B cell (primary cell): Measurements from ENCODE around the gene TCN1. TPM values are rescaled to one million over a fixed set of nuclear protein-coding genes. Genes with fewer than 3 reads are reported as not detected.

Experiments
- ATAC-seq: fragments of 200-7000 bp; cut with Tn5 transposase; one replicate; pipeline ENCODE4 v1.10.0; 2021; ENCODE audit warnings: low read depth, mild to moderate bottlenecking, moderate number of reproducible peaks, moderate library complexity
- CTCF ChIA-PET: fragments of 350-600 bp; sonication (Branson Sonifier 250); formaldehyde crosslinking; loops from one replicate; lab custom pipeline; 2021; ENCODE audit warnings: antibody characterized with exemption, inconsistent platforms; lab: Charles Lee
- POLR2A ChIA-PET: fragments of 350-600 bp; sonication (Branson Sonifier 250); formaldehyde crosslinking; loops from one replicate; lab custom pipeline; 2021; ENCODE audit warnings: antibody characterized with exemption; lab: Charles Lee
- DNase-seq: peaks from one replicate; pipeline ENCODE4 v3.0.0; 2013
- H2AFZ ChIP-seq: 2 replicates; pipeline ENCODE4 v1.6.1; 2012; ENCODE audit warnings: mild to moderate bottlenecking, low read depth, low read length; ENCODE audit not compliant: insufficient read depth, poor library complexity, severe bottlenecking
- H3K27ac ChIP-seq, 2 donors: 1 replicate in 1 of 2; 2 replicates in 1 of 2; pipeline ENCODE4 v1.5.1; 2012 to 2013; ENCODE audit warnings: low read length in 2 of 2, mild to moderate bottlenecking in 2 of 2, moderate library complexity in 1 of 2
- H3K27me3 ChIP-seq, 4 experiments: fragments of 200-600 bp in 1 of 4; sonication (generic) in 1 of 4; replicated peaks in 1 of 4; 1 replicate in 2 of 4; 2 replicates in 2 of 4; pipeline versions ENCODE4 v1.6.1 to v1.7.0; 2013 to 2016; ENCODE audit warnings: low read length in 3 of 4, mild to moderate bottlenecking in 2 of 4, mixed read lengths in 1 of 4, moderate library complexity in 1 of 4; ENCODE audit not compliant: insufficient read depth in 4 of 4, control insufficient read depth in 3 of 4; ENCODE audit errors: control extremely low read depth in 1 of 4
- H3K36me3 ChIP-seq, 2 experiments: replicated peaks in 1 of 2; 1 replicate in 1 of 2; 2 replicates in 1 of 2; pipeline versions ENCODE4 v1.6.1 to v1.7.1; 2013; ENCODE audit warnings: low read length in 1 of 2; ENCODE audit not compliant: insufficient read depth in 2 of 2, control insufficient read depth in 1 of 2; ENCODE audit errors: control extremely low read depth in 1 of 2, extremely low read depth in 1 of 2
- H3K4me1 ChIP-seq, 2 donors: fragments of 200-600 bp in 1 of 2; sonication (generic) in 1 of 2; 1 replicate in 1 of 2; 2 replicates in 1 of 2; pipeline versions ENCODE4 v1.5.1 to v1.6.1; 2013 to 2017; ENCODE audit warnings: low read length in 2 of 2; ENCODE audit not compliant: control insufficient read depth in 2 of 2, insufficient read depth in 2 of 2
- H3K4me2 ChIP-seq: replicated peaks from 2 replicates; pipeline ENCODE3; 2012; ENCODE audit warnings: mild to moderate bottlenecking, low read depth, low read length; ENCODE audit not compliant: poor library complexity, severe bottlenecking
- H3K4me3 ChIP-seq, 5 experiments: fragments of 200-600 bp in 1 of 5; sonication (generic) in 1 of 5; 1 replicate in 3 of 5; 2 replicates in 2 of 5; pipeline versions ENCODE4 v1.5.1 to v1.7.0; 2011 to 2016; ENCODE audit warnings: low read length in 4 of 5, mild to moderate bottlenecking in 4 of 5, low read depth in 2 of 5, control low read depth in 1 of 5, moderate library complexity in 1 of 5; ENCODE audit not compliant: insufficient read depth in 1 of 5; ENCODE audit errors: control extremely low read depth in 1 of 5, extremely low read depth in 1 of 5
- H3K79me2 ChIP-seq: fragments of 200-600 bp; sonication (generic); one replicate; pipeline ENCODE4 v1.6.0; 2016; ENCODE audit warnings: low read length; ENCODE audit not compliant: control insufficient read depth, insufficient read depth
- H3K9ac ChIP-seq: fragments of 200-600 bp; sonication (generic); 2 replicates; pipeline ENCODE4 v1.6.1; 2017; ENCODE audit warnings: mild to moderate bottlenecking, low read length, moderate library complexity
- H3K9me3 ChIP-seq, 3 donors: one replicate each; pipeline versions ENCODE4 v1.6.1 to v1.7.1; 2013; ENCODE audit warnings: low read length in 2 of 3; ENCODE audit not compliant: control insufficient read depth in 2 of 3, insufficient read depth in 1 of 3; ENCODE audit errors: control extremely low read depth in 1 of 3
- H4K20me1 ChIP-seq: 2 replicates; pipeline ENCODE4 v1.6.0; 2012; ENCODE audit warnings: mild to moderate bottlenecking, low read length; ENCODE audit not compliant: insufficient read depth, control insufficient read depth, poor library complexity, severe bottlenecking
- H3K27ac Mint-ChIP-seq: one replicate; pipeline ENCODE4 v1.8.0; 2021; ENCODE audit warnings: mixed read lengths
- H3K27me3 Mint-ChIP-seq: one replicate; pipeline ENCODE4 v1.8.0; 2021; ENCODE audit warnings: mixed read lengths
- H3K4me1 Mint-ChIP-seq: one replicate; pipeline ENCODE4 v1.8.0; 2021; ENCODE audit warnings: mixed read lengths
- H3K4me3 Mint-ChIP-seq: one replicate; pipeline ENCODE4 v1.8.0; 2021; ENCODE audit warnings: mixed read lengths
- H3K9me3 Mint-ChIP-seq: one replicate; pipeline ENCODE4 v1.8.0; 2022; ENCODE audit warnings: mixed read lengths; ENCODE audit not compliant: insufficient read depth
- CTCF ChIP-seq: fragments of 200-600 bp; IDR thresholded peaks from one replicate; pipeline ENCODE4 v1.8.0; 2022; ENCODE audit warnings: antibody characterized with exemption, mild to moderate bottlenecking
- EZH2 ChIP-seq: IDR thresholded peaks from 2 replicates; pipeline ENCODE4 v1.6.1; 2012; ENCODE audit warnings: borderline replicate concordance, low read depth, mild to moderate bottlenecking, moderate library complexity, low read length; ENCODE audit not compliant: insufficient read depth, poor library complexity, severe bottlenecking
- WGBS: methylation state at CpG from one replicate; pipeline ENCODE4 v1.1.5; 2013; ENCODE audit warnings: missing lambda C conversion rate; ENCODE audit not compliant: insufficient coverage; 5-methylcytosine and 5-hydroxymethylcytosine counted together
- intact Hi-C: fragments of 100-400 bp; cut with micrococcal nuclease; formaldehyde crosslinking; loops from one replicate; pipeline ENCODE4 v1.10.0; 2022
- polyA plus RNA-seq: library from polyadenylated mRNA; depleted of rRNA; stranded (reverse); fragments of >200 nt; gene quantifications from 2 replicates; pipeline ENCODE4 v1.2.3, GENCODE V29; 2012
- total RNA-seq, 2 donors: library from RNA; stranded (reverse); fragments of 120-200 nt in 1 of 2; gene quantifications; 1 replicate in 1 of 2; 2 replicates in 1 of 2; pipeline versions ENCODE4 v1.2.3 to v1.2.4, GENCODE V29; 2013 to 2022

The TCN1 gene
- total and polyA plus RNA-seq, 2 donors (not counting 1 experiment from before 2014, with no cell fraction given): 0.15 TPM; not detected in 1

GRCh38 chr11:59841514-59841913 is 24.8 kb downstream of the TCN1 start:
- DNase-seq (no peak), ATAC-seq (no peak)
- Histone ChIP-seq H4K20me1 (no peaks in the 10 kb centered on the region), H3K36me3 (no peaks in the 10 kb centered on the region), H3K27ac (no peak overlapping the region), H3K4me3 (no peak overlapping the region), H3K27me3 (no peaks in the 10 kb centered on the region), H2AFZ (no peak overlapping the region), H3K4me2 (no peak overlapping the region), H3K79me2 (no peaks in the 10 kb centered on the region), H3K9ac (no peak overlapping the region), H3K9me3 (no peaks in the 10 kb centered on the region), H3K4me1 (no peaks in the 10 kb centered on the region)
- H3K9me3 Mint-ChIP-seq: no peaks in the 10 kb centered on the region
- no peak overlapping the region for H3K4me3 Mint-ChIP-seq
- ChIA-PET CTCF (no interaction called here), POLR2A (no interaction called here)
- intact Hi-C loops: no loop called here
- peaks cover 15% of the 10 kb centered on the region for H3K27me3 Mint-ChIP-seq
- no peak overlapping the region for H3K27ac Mint-ChIP-seq
- WGBS: 94% methylated on average over 2 of the region's 2 CpGs
- TF ChIP-seq CTCF: no peak
- TF ChIP-seq EZH2: no peak
- H3K4me1 Mint-ChIP-seq: no peaks in the 10 kb centered on the region

GRCh38 chr11:59839615-59840014 is 26.7 kb downstream of the TCN1 start:
- ChIA-PET POLR2A (no interaction called here), CTCF (no interaction called here)
- Histone ChIP-seq H3K27me3 (no peaks in the 10 kb centered on the region), H3K79me2 (no peaks in the 10 kb centered on the region), H3K36me3 (no peaks in the 10 kb centered on the region), H3K4me1 (no peaks in the 10 kb centered on the region), H3K9me3 (no peaks in the 10 kb centered on the region), H4K20me1 (no peaks in the 10 kb centered on the region), H3K9ac (no peak overlapping the region), H3K4me3 (no peak overlapping the region), H3K4me2 (no peak overlapping the region), H2AFZ (no peak overlapping the region), H3K27ac (no peak overlapping the region)
- no peak for ATAC-seq
- intact Hi-C loops: no loop called here
- H3K27me3 Mint-ChIP-seq: peaks cover 15% of the 10 kb centered on the region
- no peaks in the 10 kb centered on the region for H3K4me1 Mint-ChIP-seq
- H3K9me3 Mint-ChIP-seq: no peaks in the 10 kb centered on the region
- no peak for DNase-seq
- no peak for TF ChIP-seq EZH2
- TF ChIP-seq CTCF: no peak
- no peak overlapping the region for H3K4me3 Mint-ChIP-seq
- no peak overlapping the region for H3K27ac Mint-ChIP-seq
